ENCODE data around the gene SORCS3.

DNA sequence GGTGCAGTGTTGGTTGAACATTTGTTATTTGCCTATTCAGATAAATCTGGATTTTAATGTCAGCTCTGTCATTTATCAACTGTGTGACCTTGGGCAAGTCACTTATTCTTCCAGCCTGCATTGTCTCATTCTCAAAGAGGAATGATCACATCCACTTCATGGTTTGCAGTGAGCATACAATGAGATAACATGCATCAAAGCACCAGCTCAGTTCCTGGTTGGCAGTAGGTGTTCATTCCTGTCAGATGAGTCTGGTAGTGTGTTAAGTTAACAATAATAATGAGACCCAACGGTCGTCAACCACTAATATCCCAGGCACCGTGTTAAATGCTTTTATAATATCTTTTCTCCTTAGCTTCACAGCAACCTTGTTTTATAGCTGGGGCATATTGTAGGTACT lies 137.3 kb downstream of the SORCS3 start:
- TF ChIP-seq CTCF (IDR thresholded peaks at IDR 0.05; ENCODE audit: low read depth, low read length), result no peak
- TF ChIP-seq POLR2A (IDR thresholded peaks at IDR 0.05; ENCODE audit: extremely low read depth, insufficient read length), result no peak
- TF ChIP-seq MYC (IDR thresholded peaks at IDR 0.05; ENCODE audit: low read depth, low read length), result no peak
